GM19468 (cell line): ENCODE data around the gene ANKS1B.

Source experiments
- ATAC-seq: cut with Tn5 transposase; IDR thresholded peaks from one replicate; pipeline ENCODE4 v1.9.1; 2021; ENCODE audit warnings: mild to moderate bottlenecking, moderate library complexity, moderate number of reproducible peaks; ENCODE audit not compliant: unreplicated experiment; ENCODE audit errors: extremely low read depth

ANKS1B gene

GRCh38 chr12:99966429-99966828 lies 18.3 kb downstream of the ANKS1B start:
- no peak for ATAC-seq

DNA sequence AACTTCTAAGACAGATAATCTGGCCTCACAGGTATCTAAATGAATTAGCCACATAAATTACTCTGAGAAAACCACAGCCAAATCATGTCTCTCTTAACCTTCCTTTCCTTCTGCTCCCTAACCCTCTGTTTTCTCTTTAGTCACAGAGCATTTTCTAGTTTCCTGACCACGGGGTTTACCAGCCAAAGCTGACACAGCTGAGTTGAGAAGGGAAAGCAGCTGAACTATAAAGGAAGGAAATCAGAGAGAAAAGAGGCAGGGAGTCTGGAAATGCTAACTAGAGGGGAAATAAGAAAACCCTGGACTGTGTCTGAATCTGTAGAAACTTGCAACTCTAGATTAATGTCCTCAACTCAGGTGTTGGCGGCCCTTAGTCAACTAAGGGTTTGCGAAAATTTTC lies 24.4 kb downstream of the ANKS1B start:
- no peak for ATAC-seq

DNA sequence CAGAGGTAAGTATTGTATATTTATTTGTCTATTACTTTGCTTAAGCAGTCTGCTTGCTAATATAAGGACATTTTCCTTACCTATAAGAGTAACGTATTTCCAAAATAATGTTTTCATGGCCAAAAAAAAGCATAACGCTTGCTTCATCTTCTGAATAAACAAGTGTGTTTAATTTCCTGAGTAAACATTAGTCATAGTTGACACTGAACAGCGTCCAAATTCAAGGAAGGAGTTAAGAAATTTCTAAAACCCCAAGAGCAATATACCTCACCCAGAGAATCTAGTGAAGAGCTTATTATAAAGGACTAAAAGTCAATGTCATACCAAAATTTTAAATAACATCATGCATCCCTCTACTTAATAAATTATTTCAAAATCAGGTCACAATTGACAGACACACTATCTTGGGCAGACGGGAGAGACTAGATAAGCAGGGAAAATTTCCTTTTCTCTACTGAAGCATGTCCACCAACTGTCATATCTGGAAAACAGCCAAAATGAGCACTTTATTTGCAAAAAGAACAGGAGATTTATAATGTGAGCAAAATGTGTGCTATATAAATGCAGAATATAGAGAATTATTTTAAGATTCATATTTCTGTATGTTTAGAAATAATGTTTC lies 25.1 kb downstream of the ANKS1B start:
- ATAC-seq = no peak

DNA sequence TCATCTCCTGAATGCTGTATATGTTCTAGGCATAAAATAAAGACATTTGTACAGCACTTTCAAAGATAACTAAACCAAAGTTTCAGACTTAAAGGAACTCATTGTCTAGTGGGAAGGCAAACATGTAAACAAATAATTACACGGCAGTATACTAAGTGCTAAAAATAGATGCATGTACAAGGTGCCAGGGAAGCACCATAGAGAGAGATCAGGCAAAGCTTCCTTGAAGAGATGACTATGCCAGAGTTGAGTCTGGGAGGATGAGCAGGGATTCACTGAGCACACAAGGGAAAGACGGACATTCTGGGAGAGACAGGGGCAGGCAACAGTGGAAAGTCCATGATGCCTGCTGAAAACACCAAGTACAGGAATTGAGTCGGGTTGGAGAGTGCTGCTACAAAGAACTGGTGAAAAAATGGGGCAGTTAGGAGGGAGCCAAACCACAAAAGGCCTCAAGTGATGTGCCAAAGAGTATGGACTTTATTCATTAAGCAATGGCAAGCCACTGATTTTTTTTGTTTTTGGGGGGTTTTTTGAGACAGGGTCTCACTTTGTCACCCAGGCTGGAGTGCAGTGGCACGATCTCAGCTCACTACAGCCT lies 26.8 kb downstream of the ANKS1B start:
- ATAC-seq = no peak

GRCh38 chr12:99954724-99955123 lies 30.0 kb downstream of the ANKS1B start:
- ATAC-seq = no peak

DNA sequence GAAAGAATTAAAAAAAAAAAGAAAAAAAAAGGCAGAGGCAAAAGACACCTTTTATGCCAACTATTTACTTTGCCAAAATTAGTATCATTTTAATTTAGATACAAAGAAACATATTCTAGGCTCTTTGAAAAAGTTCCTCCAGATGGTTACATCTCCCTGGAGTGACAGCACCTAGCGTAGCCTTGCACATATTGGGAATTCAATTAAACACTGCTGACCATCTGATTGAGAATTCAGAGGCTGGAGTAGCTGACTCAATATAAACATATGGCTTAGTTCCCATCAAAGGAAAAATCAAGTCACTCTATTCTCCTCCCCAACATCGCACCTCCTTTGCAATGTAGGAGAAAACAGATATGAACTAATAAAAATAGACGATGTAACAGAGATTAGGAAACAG lies 36.4 kb downstream of the ANKS1B start:
- ATAC-seq = no peak

- no peak for ATAC-seq
Observed at GRCh38 chr12:99946131-99946530, 38.6 kb downstream of the ANKS1B start.

DNA sequence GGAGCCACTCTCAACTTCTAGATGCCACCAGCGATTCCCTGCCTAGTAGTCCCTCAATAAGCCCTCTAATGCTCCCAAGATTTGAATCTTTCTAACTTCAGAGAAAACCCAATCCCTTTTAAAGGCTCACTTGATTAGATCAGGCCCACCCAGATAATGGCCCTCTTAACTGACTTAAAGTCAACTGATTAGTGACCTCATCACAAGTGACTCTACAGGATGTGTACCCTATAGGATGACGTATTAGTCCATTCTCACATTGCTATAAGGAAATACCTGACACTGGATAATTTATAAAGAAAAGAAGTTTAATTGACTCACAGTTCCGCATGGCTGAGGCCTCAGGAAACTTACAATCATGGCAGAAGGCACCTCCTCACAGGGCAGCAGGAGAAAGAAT lies 49.1 kb downstream of the ANKS1B start:
- no peak for ATAC-seq

- ATAC-seq = no peak
Observed at GRCh38 chr12:99926511-99927169, 58.1 kb downstream of the ANKS1B start.

DNA sequence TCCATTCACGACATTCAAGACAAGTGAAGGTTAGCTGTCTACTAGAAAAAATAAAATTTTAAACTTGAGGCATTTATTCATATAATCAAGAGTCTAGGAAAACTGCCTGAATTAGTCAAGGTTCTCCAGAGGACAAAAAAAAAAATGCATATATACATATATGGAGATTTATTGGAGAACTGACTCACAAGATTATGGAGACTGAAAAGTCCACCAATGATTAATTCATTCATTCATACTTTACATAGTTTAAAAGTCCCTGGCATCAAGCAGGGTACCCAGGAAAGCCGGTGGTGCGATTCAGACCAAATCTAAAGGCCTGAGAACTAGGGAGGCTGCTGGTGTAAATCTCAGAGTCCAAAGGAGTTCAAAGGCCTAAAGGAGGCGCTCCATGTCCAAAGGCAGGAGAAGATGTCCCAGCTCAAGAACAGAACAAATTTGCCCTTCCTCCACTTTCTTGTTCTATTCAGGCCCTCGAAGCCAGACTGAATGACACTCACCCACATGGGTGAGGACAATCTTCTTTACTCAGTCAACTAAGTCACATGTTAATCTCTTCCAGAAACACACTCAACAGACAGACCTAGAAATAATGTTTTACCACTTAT lies 64.3 kb downstream of the ANKS1B start:
- no peak for ATAC-seq

DNA sequence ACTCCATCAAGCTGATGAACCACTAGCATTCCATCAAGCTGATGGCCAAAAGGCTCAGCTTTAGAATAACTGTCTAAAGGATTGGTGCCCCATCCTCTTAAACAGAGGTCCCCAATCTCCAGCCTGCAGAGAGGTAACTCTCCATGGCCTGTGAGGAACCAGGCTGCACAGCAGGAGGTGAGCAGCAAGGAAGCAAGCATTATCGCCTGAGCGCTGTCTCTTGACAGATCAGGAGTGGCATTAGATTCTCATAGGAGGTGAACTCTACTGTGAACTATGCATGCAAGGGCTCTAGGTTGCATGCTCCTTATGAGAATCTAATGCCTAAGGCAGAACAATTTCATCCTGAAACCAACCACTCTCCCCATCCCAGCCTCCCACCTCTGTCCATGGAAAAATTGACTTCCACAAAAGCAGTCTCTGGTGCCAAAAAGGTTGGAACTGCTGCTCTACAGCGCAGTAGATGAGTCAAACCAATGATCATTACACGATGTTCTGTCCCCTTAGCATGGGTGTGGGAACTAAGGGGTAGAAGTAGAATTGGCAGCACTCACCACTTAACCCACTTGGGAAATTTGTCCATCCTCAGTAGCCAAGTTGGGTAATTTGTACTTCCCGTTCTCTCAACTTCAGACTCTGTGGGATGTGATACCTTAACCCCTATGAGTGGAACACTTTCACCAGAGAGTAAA lies 66.9 kb downstream of the ANKS1B start:
- ATAC-seq = no peak

DNA sequence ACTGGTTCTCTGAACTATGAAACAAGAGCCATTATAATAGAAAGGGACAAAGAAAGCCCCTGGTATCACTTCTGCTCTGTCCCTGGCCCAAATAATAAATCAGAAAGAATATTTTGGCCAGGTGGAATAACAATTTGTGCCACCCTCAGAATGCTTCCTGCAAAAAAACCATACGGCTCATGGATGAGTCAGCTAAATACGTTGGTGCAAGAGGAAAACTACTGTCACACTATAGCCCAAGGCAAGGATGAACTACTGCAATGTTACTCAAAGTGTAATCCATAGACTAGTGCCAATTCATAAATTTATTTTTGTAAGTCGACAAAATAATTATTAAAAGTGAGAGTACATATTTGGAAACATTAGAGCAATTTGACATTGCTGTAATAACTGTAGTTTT lies 68.2 kb downstream of the ANKS1B start:
- ATAC-seq = no peak

DNA sequence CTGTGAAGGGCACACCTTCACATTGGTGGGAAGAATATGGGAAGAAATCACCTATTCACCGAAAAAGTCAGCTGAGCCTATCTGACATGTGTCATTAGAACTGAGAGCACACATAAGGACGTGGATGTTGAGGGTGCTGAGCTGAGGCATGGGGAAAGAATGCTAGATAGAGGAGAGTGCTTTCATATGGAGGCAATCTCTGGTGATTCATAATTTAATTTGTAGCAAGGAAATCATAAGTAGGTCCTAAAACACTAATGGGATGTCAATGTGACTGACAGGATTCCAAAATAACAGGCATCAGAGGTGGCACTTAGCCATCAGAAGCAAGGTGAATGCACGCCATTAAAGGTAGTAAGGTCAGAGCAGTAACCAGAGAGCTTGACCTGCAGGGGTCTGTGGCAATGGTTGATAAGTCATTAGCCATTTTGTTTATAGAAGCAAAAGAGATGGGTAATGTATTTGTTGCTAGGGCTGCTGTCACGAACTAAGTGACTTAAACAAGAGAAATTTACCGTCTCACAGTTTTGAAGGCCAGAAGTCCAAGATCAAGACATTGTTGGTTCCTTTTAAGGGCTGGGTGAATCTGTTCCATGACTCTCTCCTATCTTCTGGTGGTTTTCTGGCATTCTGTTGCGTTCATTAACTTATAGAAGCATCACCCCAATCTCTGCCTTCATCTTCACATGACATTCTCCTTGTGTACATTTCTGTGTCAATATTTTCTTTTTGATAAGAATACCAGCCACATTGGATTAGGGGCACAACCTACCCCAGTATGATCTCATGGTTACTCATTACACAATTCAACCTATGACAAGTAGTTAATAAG lies 69.3 kb downstream of the ANKS1B start:
- ATAC-seq = no peak

GRCh38 chr12:99914206-99914605 lies 70.5 kb downstream of the ANKS1B start:
- ATAC-seq = no peak

- peak; percentile 79 for ATAC-seq
Observed at GRCh38 chr12:99911967-99912366, 72.8 kb downstream of the ANKS1B start.

DNA sequence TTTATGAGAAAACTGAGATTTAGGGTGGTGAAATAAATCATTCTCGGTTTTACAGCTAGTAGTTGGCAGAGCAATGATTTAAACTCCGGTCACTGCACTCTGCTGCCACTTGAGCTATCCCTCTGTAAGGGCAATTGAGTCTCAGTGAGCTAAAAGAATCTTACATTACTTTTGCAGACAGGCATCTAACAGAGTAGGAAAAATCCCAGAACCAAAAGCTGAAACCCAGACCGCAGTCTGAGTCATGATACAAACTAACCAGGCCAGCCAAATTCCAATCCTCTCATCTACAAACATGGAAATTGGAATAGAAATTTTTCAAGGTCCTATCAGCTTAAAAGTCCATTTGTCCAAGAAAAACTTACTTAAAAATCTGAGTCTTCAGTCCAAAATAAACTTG lies 73.7 kb downstream of the ANKS1B start:
- ATAC-seq = no peak

GRCh38 chr12:99910342-99910741 lies 74.4 kb downstream of the ANKS1B start:
- no peak for ATAC-seq

DNA sequence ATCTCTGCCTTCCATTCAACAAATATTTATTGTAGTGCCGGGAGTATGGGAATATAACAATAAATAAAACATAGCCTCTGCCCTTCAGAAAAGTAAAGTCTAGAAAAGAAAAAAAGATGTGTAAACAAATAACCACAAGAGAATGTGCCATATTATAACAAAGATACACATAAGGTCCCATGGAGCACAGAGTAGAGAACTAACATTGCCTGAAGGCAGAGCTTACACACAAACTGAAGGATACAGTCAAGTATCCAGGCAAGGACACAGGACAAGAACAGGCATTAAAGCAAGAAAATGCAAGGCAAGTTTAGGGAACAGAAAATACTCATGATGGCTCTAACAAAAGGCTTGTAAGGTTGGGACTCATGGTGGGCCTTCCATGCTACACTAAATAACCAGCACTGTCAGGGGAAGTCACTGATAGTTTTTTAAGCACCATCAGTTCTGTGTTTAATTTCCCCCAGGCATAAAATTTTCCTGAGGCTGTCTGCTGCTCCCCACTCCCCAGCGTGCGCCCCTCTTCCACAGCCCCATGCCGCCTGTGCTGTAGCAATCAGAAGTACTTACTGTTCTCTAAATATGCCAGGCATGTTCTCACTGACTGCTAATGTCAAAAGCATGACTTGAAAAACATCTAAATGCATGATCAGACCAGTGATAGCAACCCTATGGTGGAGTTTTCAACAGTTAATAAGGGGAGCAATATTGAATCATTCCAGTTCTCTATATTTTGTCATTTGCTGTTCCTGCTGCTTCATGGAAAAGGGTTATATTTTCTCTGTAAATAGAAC lies 77.8 kb downstream of the ANKS1B start:
- no peak for ATAC-seq

DNA sequence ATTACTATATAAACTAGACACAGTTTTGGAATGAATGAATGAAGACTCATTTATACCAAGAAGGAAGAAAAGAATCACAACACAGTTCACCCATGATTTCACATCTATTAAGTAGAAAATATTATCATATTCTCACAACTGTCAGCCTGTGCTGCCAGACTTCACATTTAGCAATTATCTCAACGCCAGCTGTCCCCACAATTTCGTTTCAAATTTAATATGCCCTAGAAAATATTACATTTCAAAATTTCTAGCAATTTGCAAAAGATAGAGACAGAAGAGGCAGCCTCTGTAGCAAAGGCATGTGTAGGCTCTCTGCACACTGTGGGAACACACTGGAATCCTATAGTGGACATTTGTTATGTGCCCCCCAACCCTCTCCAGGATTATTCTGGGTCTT lies 83.6 kb downstream of the ANKS1B start:
- ATAC-seq = no peak
